Psoas muscle (tissue), 8 donors: ENCODE measurements around the gene CDH1. TPM values are rescaled to one million over a fixed set of nuclear protein-coding genes. Genes with fewer than 3 reads are reported as not detected.

Source experiments
- ATAC-seq, 4 donors: fragments of 200-7000 bp; cut with Tn5 transposase; one replicate each; pipeline ENCODE4 v1.9.1; 2020; ENCODE audit warnings: moderate library complexity in 3 of 4, mild to moderate bottlenecking in 2 of 4
- DNase-seq, 2 donors: peaks; one replicate each; pipeline ENCODE4 v3.0.0-alpha.2; 2020
- H3K27ac ChIP-seq: fragments of 200-600 bp; one replicate; pipeline ENCODE4 v1.8.0; 2022
- H3K27me3 ChIP-seq, 3 donors: fragments of 200-600 bp in 1 of 3; one replicate each; pipeline versions ENCODE4 v1.6.1 to v1.8.0; 2013 to 2022; ENCODE audit warnings: low read length in 2 of 3, mild to moderate bottlenecking in 2 of 3, moderate library complexity in 1 of 3; ENCODE audit not compliant: insufficient read depth in 3 of 3
- H3K36me3 ChIP-seq, 2 donors: fragments of 200-600 bp in 1 of 2; one replicate each; pipeline versions ENCODE4 v1.6.1 to v1.8.0; 2013 to 2022; ENCODE audit warnings: low read depth in 1 of 2, mild to moderate bottlenecking in 1 of 2, moderate library complexity in 1 of 2; ENCODE audit not compliant: insufficient read depth in 1 of 2
- H3K4me1 ChIP-seq: fragments of 200-600 bp; one replicate; pipeline ENCODE4 v1.8.0; 2022
- H3K4me3 ChIP-seq: fragments of 200-600 bp; one replicate; pipeline ENCODE4 v1.8.0; 2022; ENCODE audit warnings: mild to moderate bottlenecking
- H3K9me3 ChIP-seq: fragments of 200-600 bp; one replicate; pipeline ENCODE4 v1.8.0; 2022
- CTCF ChIP-seq: fragments of 200-600 bp; IDR thresholded peaks from one replicate; pipeline ENCODE4 v1.8.0; 2022; ENCODE audit warnings: antibody characterized with exemption
- WGBS, 3 donors: extraction: QIAGEN DNeasy Blood & Tissue Kit; methylation state at CpG; one replicate each; pipeline versions ENCODE4 v1.1.6 to v1.1.7; 2013; 5-methylcytosine and 5-hydroxymethylcytosine counted together
- intact Hi-C, 2 donors: fragments of 100-400 bp; cut with DNase I; formaldehyde crosslinking; loops; one replicate each; pipeline versions ENCODE4 v1.11.0 to v1.14.2; 2022
- polyA plus RNA-seq, 3 donors: library from polyadenylated mRNA; stranded (reverse); fragments of 200-250 nt; gene quantifications; one replicate each; pipeline ENCODE4 v1.2.3, GENCODE V29; 2013
- total RNA-seq, 4 donors: library from RNA; stranded (reverse); fragmentation: NEBNext Ultra II Directional in 2 of 4; extraction: Animal tissue kit (Norgen Biotek cat#: 25700) in 2 of 4; gene quantifications; one replicate each; pipeline versions ENCODE4 v1.2.1 to v1.2.4, GENCODE V29; 2021 to 2023
- donor health status: healthy with polysubstance abuse.
- donor health status: DM: no; HTN: no; CAD: no; lungs with moderate emphysema.
- donor health status: Bipolar disorder and iron deficiency.
- donor health status: healthy.
- donor health status: DM: yes; HTN: yes; CAD: no.
- donor health status: DM: no; HTN: no; CAD: no.
- donor health status: DM: no; HTN: no; CAD: no.
- donor health status: DM: yes; HTN: yes; CAD: no.

CDH1 gene
- total and polyA plus RNA-seq, 7 donors = 0.04 to 0.63 (median 0.09) TPM; not detected in 2

GRCh38 chr16:68806422-68806821 is 69.3 kb downstream of the CDH1 start:
- no peak overlapping the region for H3K4me3 ChIP-seq
- H3K36me3 ChIP-seq = no peaks in the 10 kb centered on the region
- H3K4me1 ChIP-seq = no peaks in the 10 kb centered on the region
- TF ChIP-seq CTCF = no peak
- no peaks in the 10 kb centered on the region for H3K9me3 ChIP-seq
- H3K27me3 ChIP-seq = no peaks in the 10 kb centered on the region
- no peak for DNase-seq
- no peak for ATAC-seq
- 91 to 96% (median 95%) methylated on average over 2 of the region's 2 CpGs for WGBS, 3 donors
- intact Hi-C loops = no loop called here
- no peak overlapping the region for H3K27ac ChIP-seq

DNA sequence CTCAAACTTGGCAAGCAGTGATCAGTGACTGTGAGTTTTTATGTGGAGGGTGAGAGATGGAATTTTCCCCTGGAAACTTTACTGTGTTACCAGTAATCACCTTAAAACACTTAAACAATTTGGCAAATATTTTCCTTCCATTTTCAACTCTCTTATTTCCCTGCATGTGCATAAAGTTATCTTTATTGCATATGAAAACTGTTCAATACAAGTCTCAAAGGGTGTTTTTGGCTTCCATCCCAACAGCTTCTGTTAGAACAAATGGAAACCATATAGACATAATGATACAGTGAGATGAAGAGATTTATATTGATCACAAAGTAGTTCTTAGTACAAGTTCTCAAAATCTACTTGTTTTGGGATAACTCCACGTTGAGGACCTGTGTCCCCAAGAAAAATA is 69.9 kb downstream of the CDH1 start:
- Histone ChIP-seq H3K9me3 (no peaks in the 10 kb centered on the region), H3K27me3 (peaks cover 0 to 3% (median 0%) of the 10 kb centered on the region in 3 donors), H3K27ac (no peak overlapping the region), H3K4me1 (no peaks in the 10 kb centered on the region), H3K4me3 (no peak overlapping the region), H3K36me3 (no peaks in the 10 kb centered on the region)
- intact Hi-C loops = no loop called here
- 60 to 73% (median 66%) methylated on average over 1 of the region's 1 CpG for WGBS, 3 donors
- DNase-seq (no peak), ATAC-seq (no peak)
- TF ChIP-seq CTCF = no peak

- Histone ChIP-seq H3K4me1 (no peaks in the 10 kb centered on the region), H3K9me3 (no peaks in the 10 kb centered on the region), H3K27ac (no peak overlapping the region), H3K4me3 (no peak overlapping the region), H3K36me3 (no peaks in the 10 kb centered on the region), H3K27me3 (peaks cover 0 to 3% (median 0%) of the 10 kb centered on the region in 3 donors)
- TF ChIP-seq CTCF = no peak
- WGBS, 3 donors = 89 to 93% (median 91%) methylated on average over 3 of the region's 3 CpGs
- intact Hi-C loops = no loop called here
- DNase-seq (no peak), ATAC-seq (no peak)
Measured at GRCh38 chr16:68814516-68814915, 77.4 kb downstream of the CDH1 start.

GRCh38 chr16:68823401-68824135 is 86.5 kb downstream of the CDH1 start:
- ATAC-seq (no peak), DNase-seq (no peak)
- Histone ChIP-seq H3K4me3 (no peak overlapping the region), H3K27ac (no peak overlapping the region), H3K27me3 (no peaks in the 10 kb centered on the region), H3K4me1 (no peaks in the 10 kb centered on the region), H3K9me3 (no peaks in the 10 kb centered on the region), H3K36me3 (no peaks in the 10 kb centered on the region)
- intact Hi-C loops = no loop called here
- TF ChIP-seq CTCF = no peak
- 46 to 58% (median 53%) methylated on average over 8 of the region's 8 CpGs for WGBS, 3 donors

DNA sequence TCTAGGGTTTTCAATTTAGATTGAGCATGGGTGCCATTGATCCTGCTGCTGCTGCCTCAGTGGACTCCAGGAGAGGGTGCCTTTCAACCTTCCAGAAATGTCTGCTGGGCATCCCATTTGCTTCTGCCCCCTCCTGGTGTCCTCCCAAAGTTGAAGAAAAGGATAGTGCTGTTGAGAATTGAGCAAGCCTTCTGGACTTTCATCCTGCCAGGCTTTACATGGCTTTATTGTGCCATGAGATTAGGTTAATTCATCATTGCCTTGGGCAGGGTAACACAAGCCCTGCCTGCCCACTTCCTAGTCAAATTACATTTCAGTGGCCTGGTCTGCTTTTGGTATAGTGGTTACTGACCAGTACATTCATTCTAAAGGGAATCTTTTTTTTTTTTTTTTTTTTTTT is 88.3 kb downstream of the CDH1 start:
- intact Hi-C loops = no loop called here
- Histone ChIP-seq H3K4me3 (no peak overlapping the region), H3K9me3 (no peaks in the 10 kb centered on the region), H3K27ac (no peak overlapping the region), H3K4me1 (no peaks in the 10 kb centered on the region), H3K27me3 (no peaks in the 10 kb centered on the region), H3K36me3 (no peaks in the 10 kb centered on the region)
- no peak for ATAC-seq
- TF ChIP-seq CTCF = no peak
- no peak for DNase-seq
